Activated CD8-positive, alpha-beta memory T cell treated with anti-CD3 and anti-CD28 coated beads for 4 hours (primary cell): Measurements from ENCODE around the gene OR5H15.
"Not testable (repeated sequence)": the region's sequence is repeated elsewhere in the genome, so short reads cannot be mapped to it uniquely, and the experiment has no call there.

Experiments used
- DNase-seq, 2 donors: peaks; one replicate each; pipeline ENCODE4 v3.0.0-alpha.2; 2020; ENCODE audit warnings: low read depth in 2 of 2

OR5H15 gene

DNA sequence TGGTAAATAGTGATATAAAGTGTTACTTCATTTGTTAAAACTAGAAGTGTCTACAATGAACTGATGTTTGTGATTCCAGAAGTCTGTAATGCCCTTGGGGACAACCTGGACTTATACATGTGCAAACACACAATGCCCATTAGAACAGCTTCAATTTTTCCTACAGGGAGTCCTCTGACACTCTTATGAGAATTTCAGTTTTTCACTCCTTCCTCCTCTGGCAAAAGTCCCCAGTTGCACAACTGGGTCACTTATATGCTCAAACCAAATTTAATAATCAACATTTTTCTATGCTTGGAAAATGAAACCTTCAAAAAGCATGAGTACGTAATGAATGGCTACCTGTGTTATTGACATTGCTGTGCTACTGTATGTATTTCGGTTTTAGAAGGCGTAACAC lies at the start of gene OR5H15:
TSS of gene OR5H15 (plus strand) at position 301 of the 400 bp plus-strand sequence. CDS start 2,004 bp downstream, outside the sequence.
- DNase-seq, result no peak

GRCh38 chr3:98130421-98130820 lies 36.1 kb upstream of the OR5H15 start, which contains the start of gene OR5H1:
TSS of gene OR5H1 (plus strand) at chr3:98130721. CDS start at chr3:98132698, 1,977 bp downstream.
- no peak for DNase-seq

- DNase-seq, result no peak
Measured at GRCh38 chr3:98136631-98137030, 29.9 kb upstream of the OR5H15 start.

- not testable (repeated sequence) for DNase-seq
Measured at GRCh38 chr3:98137826-98138557, 28.5 kb upstream of the OR5H15 start.

DNA sequence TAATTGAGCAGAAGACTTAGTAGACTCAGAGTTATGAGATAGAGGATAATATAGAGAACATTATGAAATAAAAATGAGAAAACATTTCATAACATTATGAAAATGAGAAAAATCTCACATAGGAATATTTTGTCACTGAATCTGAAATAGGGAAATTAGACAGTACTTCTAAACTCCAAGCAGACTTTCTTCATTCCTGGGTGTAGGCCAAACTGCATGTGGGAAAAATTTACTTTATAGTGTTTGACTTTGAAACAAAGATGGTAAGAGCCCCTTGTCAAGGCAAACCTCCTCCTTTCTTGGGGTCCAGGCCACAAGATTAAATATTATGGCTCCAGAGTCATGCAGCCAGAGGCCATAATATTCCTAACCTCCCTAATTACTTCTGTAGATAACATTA lies 26.0 kb upstream of the OR5H15 start:
- DNase-seq, result no peak

GRCh38 chr3:98147179-98147578 lies 19.3 kb upstream of the OR5H15 start, which contains the start of gene OR5H14:
TSS of gene OR5H14 (plus strand) at chr3:98147479. CDS start at chr3:98149386, 1,907 bp downstream.
- DNase-seq, result no peak

DNA sequence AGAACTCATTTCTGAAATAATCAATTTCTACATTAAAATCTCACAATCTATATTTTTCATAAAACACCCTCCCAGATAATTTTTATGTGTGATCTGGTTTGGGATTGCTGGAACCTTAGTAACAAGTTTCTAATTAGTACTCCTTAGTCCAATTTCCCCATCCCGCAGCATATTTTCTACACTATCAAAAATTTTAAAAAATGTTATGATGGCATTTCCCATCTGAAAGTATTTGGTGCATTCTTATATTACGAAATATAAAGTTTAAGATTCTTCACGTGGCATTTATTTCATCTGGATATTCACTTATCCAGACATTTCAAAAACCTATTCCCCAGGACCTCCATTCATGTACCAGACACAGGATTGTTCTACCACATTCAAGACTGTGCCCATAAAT lies 17.7 kb upstream of the OR5H15 start:
- no peak for DNase-seq

DNA sequence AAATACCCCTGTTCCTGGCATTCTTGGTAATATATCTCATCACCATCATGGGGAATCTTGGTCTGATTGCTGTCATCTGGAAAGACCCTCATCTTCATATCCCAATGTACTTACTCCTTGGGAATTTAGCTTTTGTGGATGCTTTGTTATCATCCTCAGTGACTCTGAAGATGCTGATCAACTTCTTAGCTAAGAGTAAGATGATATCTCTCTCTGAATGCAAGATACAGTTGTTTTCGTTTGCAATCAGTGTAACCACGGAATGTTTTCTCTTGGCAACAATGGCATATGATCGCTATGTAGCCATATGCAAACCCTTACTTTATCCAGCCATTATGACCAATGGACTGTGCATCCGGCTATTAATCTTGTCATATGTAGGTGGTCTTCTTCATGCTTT lies 17.0 kb upstream of the OR5H15 start:
- DNase-seq, result not testable (repeated sequence)

DNA sequence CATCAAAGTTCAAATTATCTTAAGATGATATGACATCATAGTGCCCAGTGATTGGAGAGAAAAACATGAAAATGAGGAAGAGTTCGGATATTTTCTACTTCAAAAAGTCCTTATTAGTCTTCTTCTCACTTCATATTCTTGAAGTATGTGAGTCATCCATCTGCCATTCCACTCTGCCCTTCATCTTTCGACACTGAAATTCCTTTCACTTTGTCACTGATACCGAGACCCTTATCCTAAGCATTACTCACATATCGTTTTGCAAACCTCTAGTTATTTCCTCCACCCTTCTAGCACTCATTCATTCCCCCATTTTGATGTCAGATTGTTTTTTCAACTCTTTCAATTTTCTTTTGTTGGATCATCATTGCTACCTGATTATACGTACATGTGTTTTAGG lies 15.3 kb upstream of the OR5H15 start:
- no peak for DNase-seq

- no peak for DNase-seq
Measured at GRCh38 chr3:98171071-98171470, 4.6 kb downstream of the OR5H15 start.

DNA sequence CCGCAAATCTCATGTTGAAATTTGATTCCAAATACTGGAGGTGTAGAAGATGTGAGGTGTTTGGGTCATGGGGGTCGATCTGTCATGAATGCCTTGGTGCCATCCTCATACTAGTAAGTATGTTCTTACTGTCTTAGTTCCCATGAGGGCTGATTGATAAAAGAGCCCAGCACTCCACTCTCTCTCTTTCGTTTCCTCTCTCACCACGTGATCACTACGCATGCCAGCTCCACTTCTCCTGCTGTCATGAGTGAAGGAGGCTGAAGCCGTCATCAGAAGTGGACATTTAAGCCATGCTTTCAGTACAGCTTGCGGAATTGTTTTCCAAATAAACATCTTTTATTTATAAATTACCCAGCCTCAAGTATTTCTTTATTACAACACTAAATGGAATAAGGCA lies 6.1 kb downstream of the OR5H15 start:
- DNase-seq, result no peak

GRCh38 chr3:98180319-98180890 lies 13.9 kb downstream of the OR5H15 start:
- no peak for DNase-seq

DNA sequence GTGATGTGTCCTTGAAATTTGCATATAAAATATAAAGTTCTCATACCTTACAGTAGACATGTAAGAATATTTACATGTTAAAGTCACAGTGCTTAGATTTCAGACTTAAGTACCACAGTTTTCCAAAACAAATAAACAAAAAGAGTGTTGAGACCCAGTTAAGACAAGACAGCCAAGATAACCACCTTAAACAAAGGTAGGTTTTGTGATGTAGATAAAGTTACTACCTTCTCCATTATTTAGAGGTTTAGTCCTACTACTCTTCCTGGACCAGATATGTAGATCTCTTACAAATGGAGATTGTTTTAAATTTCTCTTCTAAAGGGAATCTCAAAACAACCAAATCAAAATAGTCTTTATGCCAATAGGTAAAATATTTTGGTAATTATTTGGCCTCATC lies 15.7 kb downstream of the OR5H15 start:
- DNase-seq, result no peak

DNA sequence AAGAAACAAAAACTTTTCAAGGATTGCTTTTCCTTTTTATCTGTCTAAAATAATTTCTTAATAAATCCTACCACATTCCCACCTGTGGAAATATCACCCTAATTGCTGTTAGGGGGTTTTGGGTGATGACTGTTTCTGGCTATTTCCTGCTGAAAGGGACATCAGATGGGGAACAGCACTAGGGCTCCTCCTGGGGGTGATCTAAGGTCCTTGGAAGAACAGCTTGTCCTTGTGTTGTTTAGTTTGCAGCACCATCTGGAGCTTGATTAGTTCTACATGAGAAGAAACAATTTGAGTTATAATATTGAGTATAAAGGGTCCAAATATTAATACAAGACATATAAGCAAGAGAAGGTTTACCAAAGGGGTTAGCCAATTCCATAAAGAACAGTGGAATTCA lies 18.7 kb downstream of the OR5H15 start:
- DNase-seq, result no peak

DNA sequence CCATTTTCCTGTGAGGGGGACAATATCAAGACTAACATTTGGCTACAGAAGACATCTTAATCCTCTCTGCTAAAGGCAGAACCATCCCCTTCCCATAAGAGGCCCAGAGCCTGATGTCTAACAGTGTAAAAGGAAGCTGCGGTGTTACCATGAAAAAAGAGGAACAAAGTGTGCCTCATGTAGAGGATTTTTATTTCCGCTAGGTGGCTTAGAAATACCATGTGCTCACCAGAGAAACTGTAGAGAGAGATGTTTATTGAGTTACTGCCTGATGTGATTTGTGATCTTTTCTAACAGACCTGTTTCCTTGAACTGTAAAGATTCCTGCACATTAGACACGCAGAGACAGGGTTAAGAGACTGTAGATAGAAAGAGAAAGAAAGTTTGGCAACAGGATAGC lies 22.0 kb downstream of the OR5H15 start:
- no peak for DNase-seq

GRCh38 chr3:98190911-98191310 lies 24.4 kb downstream of the OR5H15 start:
- not testable (repeated sequence) for DNase-seq

DNA sequence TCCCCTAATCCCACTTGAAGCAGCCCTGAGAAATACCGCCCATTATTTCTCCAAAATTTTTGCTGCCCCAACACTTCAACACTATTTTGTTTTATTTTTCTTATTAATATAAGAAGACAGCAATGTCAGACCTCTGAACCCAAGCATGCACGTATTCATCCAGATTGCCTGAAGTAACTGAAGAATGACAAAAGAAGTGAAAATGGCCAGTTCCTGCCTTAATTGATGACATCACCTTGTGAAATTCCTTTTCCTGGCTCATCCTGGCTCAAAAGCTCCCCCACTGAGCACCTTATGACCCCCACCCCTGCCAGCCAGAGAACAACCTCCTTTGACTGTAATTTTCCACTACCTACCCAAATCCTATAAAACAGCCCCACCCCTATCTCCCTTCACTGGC lies 29.8 kb downstream of the OR5H15 start:
- not testable (repeated sequence) for DNase-seq

- DNase-seq, result no peak
Measured at GRCh38 chr3:98199020-98199419, 32.5 kb downstream of the OR5H15 start.

- no peak for DNase-seq
Measured at GRCh38 chr3:98209244-98209643, 42.7 kb downstream of the OR5H15 start.

DNA sequence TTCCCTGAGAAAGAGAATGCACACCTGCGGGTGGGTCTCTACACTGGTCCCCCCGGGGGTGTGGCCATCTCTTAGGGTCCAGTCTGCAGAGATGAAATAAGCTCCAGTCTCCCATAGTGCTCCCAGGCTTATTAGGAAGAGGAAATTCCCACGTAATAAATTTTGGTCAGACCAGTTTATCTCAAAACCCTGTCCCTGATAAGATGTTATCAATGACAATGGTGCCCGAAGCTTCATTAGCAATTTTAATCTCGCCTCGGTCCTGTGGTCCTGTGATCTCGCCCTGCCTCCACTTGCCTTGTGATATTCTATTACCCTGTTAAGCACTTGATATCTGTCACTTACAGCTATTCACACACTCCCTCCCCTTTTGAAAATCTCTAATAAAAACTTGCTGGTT lies 46.8 kb downstream of the OR5H15 start:
- no peak for DNase-seq

DNA sequence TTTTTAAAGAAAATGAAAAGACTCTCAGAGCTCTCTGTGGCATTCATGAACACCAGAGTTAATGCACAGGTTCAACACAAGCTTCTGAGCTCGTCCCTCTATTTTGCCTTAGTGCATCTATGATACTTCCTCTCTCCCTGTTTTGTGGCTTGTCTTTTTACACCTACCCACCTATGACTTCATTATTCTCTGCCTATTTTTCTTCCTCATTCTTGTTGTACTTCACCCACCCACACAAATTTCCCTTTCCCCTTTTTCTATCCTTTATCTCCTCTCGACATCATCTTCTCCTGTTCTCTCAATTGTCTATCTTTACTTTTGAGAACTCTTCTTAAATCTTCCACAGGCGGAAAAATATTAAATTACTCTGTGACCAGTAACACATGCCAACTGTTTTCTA lies 48.6 kb downstream of the OR5H15 start:
- no peak for DNase-seq
